ENCODE results near the gene ZW10. TPM values are rescaled to one million over a fixed set of nuclear protein-coding genes. Genes with fewer than 3 reads are reported as not detected.
"Not testable (repeated sequence)": the region's sequence is repeated elsewhere in the genome, so short reads cannot be mapped to it uniquely, and the experiment has no call there.

The ZW10 gene, protein sequence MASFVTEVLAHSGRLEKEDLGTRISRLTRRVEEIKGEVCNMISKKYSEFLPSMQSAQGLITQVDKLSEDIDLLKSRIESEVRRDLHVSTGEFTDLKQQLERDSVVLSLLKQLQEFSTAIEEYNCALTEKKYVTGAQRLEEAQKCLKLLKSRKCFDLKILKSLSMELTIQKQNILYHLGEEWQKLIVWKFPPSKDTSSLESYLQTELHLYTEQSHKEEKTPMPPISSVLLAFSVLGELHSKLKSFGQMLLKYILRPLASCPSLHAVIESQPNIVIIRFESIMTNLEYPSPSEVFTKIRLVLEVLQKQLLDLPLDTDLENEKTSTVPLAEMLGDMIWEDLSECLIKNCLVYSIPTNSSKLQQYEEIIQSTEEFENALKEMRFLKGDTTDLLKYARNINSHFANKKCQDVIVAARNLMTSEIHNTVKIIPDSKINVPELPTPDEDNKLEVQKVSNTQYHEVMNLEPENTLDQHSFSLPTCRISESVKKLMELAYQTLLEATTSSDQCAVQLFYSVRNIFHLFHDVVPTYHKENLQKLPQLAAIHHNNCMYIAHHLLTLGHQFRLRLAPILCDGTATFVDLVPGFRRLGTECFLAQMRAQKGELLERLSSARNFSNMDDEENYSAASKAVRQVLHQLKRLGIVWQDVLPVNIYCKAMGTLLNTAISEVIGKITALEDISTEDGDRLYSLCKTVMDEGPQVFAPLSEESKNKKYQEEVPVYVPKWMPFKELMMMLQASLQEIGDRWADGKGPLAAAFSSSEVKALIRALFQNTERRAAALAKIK
- total RNA-seq, result 21.3 and 24.2 TPM in 2 replicates

GRCh38 chr11:113773416-113774173, at the start of gene ZW10:
Gene ZW10 (minus strand): TSS chr11:113773692. CDS start chr11:113773666, 26 bp downstream.
- peak within 1 kb of the TSS; percentile 96 for H3K27ac Mint-ChIP-seq
- peaks cover 17% of the 10 kb centered on the region for H3K4me1 Mint-ChIP-seq
- peak; percentile 98 for DNase-seq
- H3K36me3 Mint-ChIP-seq (ENCODE audit: low read depth), result peaks cover 14% of the 10 kb centered on the region
- intact Hi-C loops (cut with micrococcal nuclease), result loop anchor here (1.0 to 10.0 kb wide), 6 partner anchors 101 to 1686 kb away; partner anchors contain the start of genes REXO2, SDHD, TIMM8B and TTC12
- peak within 1 kb of the TSS; percentile 99 for H3K4me3 Mint-ChIP-seq
- H3K9me3 Mint-ChIP-seq, result no peaks in the 10 kb centered on the region
- H3K27me3 Mint-ChIP-seq, result peaks cover 13% of the 10 kb centered on the region

DNA sequence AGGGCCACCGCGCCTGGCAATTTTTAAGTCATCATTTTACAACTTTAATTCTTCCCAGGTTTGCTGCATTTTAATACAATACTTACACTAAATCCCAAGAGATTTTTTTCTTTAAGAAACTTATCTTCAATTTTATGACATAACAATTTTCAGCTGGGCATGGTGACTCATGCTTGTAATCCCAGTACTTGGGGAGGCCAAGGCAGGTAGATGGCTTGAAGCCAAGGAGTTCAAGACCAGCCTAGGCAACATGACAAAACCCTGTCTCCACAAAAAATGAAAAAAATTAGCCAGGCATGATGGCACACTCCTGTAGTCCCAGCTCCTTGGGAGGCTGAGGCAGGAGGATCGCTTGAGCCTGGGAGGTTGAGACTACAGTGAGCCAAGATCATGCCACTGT, 44.9 kb upstream of the ZW10 start:
- intact Hi-C loops (cut with micrococcal nuclease), result no loop called here
- H3K27me3 Mint-ChIP-seq, result no peaks in the 10 kb centered on the region
- H3K9me3 Mint-ChIP-seq, result no peaks in the 10 kb centered on the region
- H3K36me3 Mint-ChIP-seq (ENCODE audit: low read depth), result peaks cover 46% of the 10 kb centered on the region
- no peaks in the 10 kb centered on the region for H3K4me1 Mint-ChIP-seq
- no peak for DNase-seq
- no peak overlapping the region for H3K4me3 Mint-ChIP-seq
- no peak overlapping the region for H3K27ac Mint-ChIP-seq

DNA sequence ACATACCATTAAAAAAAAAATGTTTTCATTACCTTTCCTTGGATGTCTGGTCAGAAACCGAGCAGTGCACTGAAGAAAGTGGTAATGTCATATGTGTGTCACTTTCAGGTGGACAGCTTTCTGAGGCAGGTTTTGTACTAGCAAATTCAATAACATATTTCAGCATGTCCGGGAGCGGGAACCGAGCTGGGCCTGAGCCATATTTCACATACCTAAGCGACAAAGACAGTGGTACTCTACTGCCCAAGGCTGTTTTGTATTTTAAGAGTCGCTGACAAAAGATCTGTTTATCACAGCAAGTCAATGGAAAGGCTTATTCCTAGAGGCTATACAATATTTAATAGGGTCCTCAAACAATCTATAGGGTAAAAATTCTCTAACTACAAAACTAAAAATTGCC, 44.1 kb upstream of the ZW10 start:
- H3K9me3 Mint-ChIP-seq, result no peaks in the 10 kb centered on the region
- H3K36me3 Mint-ChIP-seq (ENCODE audit: low read depth), result peaks cover 40% of the 10 kb centered on the region
- no peak overlapping the region for H3K27ac Mint-ChIP-seq
- H3K4me3 Mint-ChIP-seq, result no peak overlapping the region
- intact Hi-C loops (cut with micrococcal nuclease), result no loop called here
- no peak for DNase-seq
- no peaks in the 10 kb centered on the region for H3K4me1 Mint-ChIP-seq
- H3K27me3 Mint-ChIP-seq, result no peaks in the 10 kb centered on the region

DNA sequence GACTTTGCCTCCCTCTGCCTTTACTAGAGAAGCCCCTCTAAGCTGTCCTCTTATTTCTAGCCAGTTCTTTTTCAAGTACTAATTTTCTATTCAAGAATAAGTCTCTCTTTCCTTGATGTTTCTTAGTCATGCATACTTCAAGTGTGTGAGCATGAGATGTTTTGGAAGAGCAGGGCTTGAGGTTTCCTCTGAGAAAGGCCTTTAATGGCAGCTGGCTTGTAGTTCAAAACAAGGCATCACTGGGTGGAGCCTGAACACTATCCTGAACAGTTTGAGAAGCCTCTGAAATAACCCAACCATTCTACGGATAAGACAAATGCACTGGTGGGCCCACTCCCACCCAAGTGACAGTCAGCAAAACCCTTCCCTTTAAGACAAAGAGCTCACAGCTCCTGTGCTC, 43.7 kb upstream of the ZW10 start:
- peaks cover 38% of the 10 kb centered on the region for H3K36me3 Mint-ChIP-seq (ENCODE audit: low read depth)
- H3K27ac Mint-ChIP-seq, result no peak overlapping the region

DNA sequence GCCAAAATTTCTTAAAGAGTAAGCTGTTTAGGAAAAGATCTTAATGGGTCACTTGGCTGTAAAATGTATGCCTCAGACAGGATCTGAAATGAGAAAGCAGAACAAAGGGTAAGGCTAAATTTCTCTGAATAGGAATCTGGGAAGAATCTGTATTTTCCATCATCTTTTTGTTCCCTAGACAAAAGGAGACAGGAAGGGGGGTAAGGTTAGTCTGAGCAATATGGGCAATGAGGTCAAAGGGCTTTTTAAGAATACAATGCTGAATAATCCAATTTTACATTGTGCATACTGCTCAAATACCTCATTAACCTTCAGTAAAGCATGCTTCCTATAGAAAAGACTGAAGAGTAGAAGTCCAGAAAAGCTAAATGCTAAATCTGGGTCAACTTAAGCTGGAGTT, 40.7 kb upstream of the ZW10 start:
- Mint-ChIP-seq H3K4me1 (no peaks in the 10 kb centered on the region), H3K4me3 (no peak overlapping the region), H3K36me3 (ENCODE audit: low read depth) (peaks cover 31% of the 10 kb centered on the region), H3K27me3 (no peaks in the 10 kb centered on the region), H3K9me3 (no peaks in the 10 kb centered on the region), H3K27ac (no peak overlapping the region)
- intact Hi-C loops (cut with micrococcal nuclease), result no loop called here
- DNase-seq, result no peak

More for the DNA sequence above, 43.7 kb upstream of the ZW10 start:
- DNase-seq, result no peak
- intact Hi-C loops (cut with micrococcal nuclease), result no loop called here
- Mint-ChIP-seq H3K4me1 (no peaks in the 10 kb centered on the region), H3K4me3 (no peak overlapping the region), H3K27me3 (no peaks in the 10 kb centered on the region), H3K9me3 (no peaks in the 10 kb centered on the region)

- no peak overlapping the region for H3K27ac Mint-ChIP-seq
- peaks cover 2% of the 10 kb centered on the region for H3K4me1 Mint-ChIP-seq
- no peak for DNase-seq
- intact Hi-C loops (cut with micrococcal nuclease), result loop anchor here (5.0 kb wide), 1 partner anchor 453 kb away; no protein-coding TSS in a partner anchor
- no peaks in the 10 kb centered on the region for H3K27me3 Mint-ChIP-seq
- H3K36me3 Mint-ChIP-seq (ENCODE audit: low read depth), result peaks cover 37% of the 10 kb centered on the region
- no peaks in the 10 kb centered on the region for H3K9me3 Mint-ChIP-seq
- no peak overlapping the region for H3K4me3 Mint-ChIP-seq
Observed at GRCh38 chr11:113808931-113809330, 35.4 kb upstream of the ZW10 start.

- no peaks in the 10 kb centered on the region for H3K9me3 Mint-ChIP-seq
- no peaks in the 10 kb centered on the region for H3K27me3 Mint-ChIP-seq
- intact Hi-C loops (cut with micrococcal nuclease), result loop anchor here (5.0 kb wide), 1 partner anchor 456 kb away; no protein-coding TSS in a partner anchor
- H3K4me1 Mint-ChIP-seq, result peaks cover 2% of the 10 kb centered on the region
- no peak overlapping the region for H3K4me3 Mint-ChIP-seq
- H3K36me3 Mint-ChIP-seq (ENCODE audit: low read depth), result peaks cover 43% of the 10 kb centered on the region
- H3K27ac Mint-ChIP-seq, result no peak overlapping the region
- DNase-seq, result peak; percentile 76
Observed at GRCh38 chr11:113806406-113806805, 32.9 kb upstream of the ZW10 start.

GRCh38 chr11:113805640-113806039, 32.1 kb upstream of the ZW10 start:
- Mint-ChIP-seq H3K27ac (no peak overlapping the region), H3K4me1 (peaks cover 2% of the 10 kb centered on the region), H3K4me3 (no peak overlapping the region), H3K36me3 (ENCODE audit: low read depth) (peaks cover 46% of the 10 kb centered on the region), H3K9me3 (no peaks in the 10 kb centered on the region), H3K27me3 (no peaks in the 10 kb centered on the region)
- DNase-seq, result no peak
- intact Hi-C loops (cut with micrococcal nuclease), result loop anchor here (5.0 kb wide), 1 partner anchor 457 kb away; no protein-coding TSS in a partner anchor

DNA sequence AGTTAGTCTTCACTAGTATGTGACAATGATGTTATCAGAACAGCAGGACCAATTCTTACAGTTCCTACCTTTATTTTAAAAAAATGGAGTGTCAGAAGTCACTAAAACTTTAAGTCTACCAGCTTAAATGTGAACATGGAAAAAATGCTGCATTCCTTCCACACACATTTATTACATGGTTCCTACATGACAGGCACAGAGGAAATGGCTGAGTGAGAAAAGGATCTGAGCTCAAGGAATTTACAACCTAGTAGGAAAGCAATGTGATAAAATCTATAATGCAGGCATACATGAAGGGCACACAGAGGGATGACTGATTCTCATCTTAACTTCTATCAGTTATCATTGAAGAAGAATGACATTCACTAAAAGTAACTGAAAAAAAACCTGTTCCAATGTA, 29.1 kb upstream of the ZW10 start:
- Mint-ChIP-seq H3K4me3 (no peak overlapping the region), H3K4me1 (peaks cover 2% of the 10 kb centered on the region), H3K27ac (no peak overlapping the region), H3K9me3 (no peaks in the 10 kb centered on the region), H3K36me3 (ENCODE audit: low read depth) (peaks cover 35% of the 10 kb centered on the region), H3K27me3 (no peaks in the 10 kb centered on the region)
- intact Hi-C loops (cut with micrococcal nuclease), result no loop called here
- DNase-seq, result no peak

GRCh38 chr11:113796663-113797259, 23.3 kb upstream of the ZW10 start:
- Mint-ChIP-seq H3K36me3 (ENCODE audit: low read depth) (peaks cover 13% of the 10 kb centered on the region), H3K4me3 (no peak overlapping the region), H3K27me3 (no peaks in the 10 kb centered on the region), H3K27ac (no peak overlapping the region), H3K4me1 (no peaks in the 10 kb centered on the region), H3K9me3 (no peaks in the 10 kb centered on the region)
- DNase-seq, result peak; percentile 68
- intact Hi-C loops (cut with micrococcal nuclease), result loop anchor here (1.0 kb wide), 1 partner anchor 490 kb away; no protein-coding TSS in a partner anchor

GRCh38 chr11:113789675-113790320, 16.3 kb upstream of the ZW10 start:
- Mint-ChIP-seq H3K27me3 (peaks cover 11% of the 10 kb centered on the region), H3K4me3 (no peak overlapping the region), H3K27ac (no peak overlapping the region), H3K36me3 (ENCODE audit: low read depth) (no peaks in the 10 kb centered on the region), H3K9me3 (no peaks in the 10 kb centered on the region), H3K4me1 (no peaks in the 10 kb centered on the region)
- intact Hi-C loops (cut with micrococcal nuclease), result no loop called here
- no peak for DNase-seq

DNA sequence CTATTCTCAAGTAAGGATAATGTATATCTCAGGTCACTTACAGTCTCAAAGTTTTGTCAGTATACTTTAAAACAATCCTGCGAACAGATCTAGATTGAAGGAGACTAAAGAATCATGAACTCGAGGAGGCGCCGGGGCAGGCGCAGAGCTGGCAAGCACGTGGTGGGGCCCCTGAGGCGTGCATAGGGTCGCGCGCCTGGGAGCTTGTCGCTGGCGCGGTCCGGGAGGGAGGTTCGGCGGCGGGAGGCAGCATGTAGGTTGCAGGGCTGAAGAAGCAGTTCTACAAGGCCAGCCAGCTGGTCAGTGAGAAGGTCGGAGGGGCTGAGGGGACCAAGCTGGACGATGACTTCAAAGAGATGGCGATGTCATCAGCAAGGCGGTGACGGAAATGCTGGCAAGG, 15.5 kb upstream of the ZW10 start:
- intact Hi-C loops (cut with micrococcal nuclease); DNase-seq; H3K27ac Mint-ChIP-seq; H3K36me3 Mint-ChIP-seq (ENCODE audit: low read depth); H3K4me1 Mint-ChIP-seq; H3K4me3 Mint-ChIP-seq; H3K9me3 Mint-ChIP-seq: not testable (repeated sequence)
- H3K27me3 Mint-ChIP-seq, result peaks cover 17% of the 10 kb centered on the region

DNA sequence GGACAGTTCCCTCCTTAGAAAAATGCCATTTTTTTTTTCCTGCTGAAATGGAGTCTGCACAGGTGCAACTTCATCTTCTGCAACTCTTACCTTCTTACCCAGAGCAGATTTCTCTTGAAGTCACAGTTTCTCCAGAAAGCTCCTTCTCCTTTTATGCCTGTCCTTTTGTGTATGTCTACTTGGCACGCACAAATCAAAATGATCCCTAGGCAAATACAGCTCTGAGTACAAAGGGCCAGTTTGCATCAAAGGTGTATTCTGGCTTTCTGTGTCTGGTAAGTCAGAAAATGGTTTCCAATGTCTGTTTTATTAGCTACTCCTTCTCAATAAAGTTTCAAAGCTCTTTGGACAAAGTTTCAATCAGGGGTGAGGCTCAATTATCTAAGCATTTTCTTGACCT, 8.6 kb upstream of the ZW10 start:
- peaks cover 36% of the 10 kb centered on the region for H3K27me3 Mint-ChIP-seq
- no peaks in the 10 kb centered on the region for H3K9me3 Mint-ChIP-seq
- no peak overlapping the region for H3K27ac Mint-ChIP-seq
- H3K36me3 Mint-ChIP-seq (ENCODE audit: low read depth), result no peaks in the 10 kb centered on the region
- intact Hi-C loops (cut with micrococcal nuclease), result no loop called here
- no peaks in the 10 kb centered on the region for H3K4me1 Mint-ChIP-seq
- H3K4me3 Mint-ChIP-seq, result no peak overlapping the region
- DNase-seq, result no peak
